K562 (cell line): Measurements from ENCODE around the gene TRIM27. TPM values are rescaled to one million over a fixed set of nuclear protein-coding genes. Genes with fewer than 3 reads are reported as not detected.
A peak's percentile ranks its signal among the peaks of the same experiment; 100 is the strongest.

ENCODE experiments used
- NCOA1 ChIP-seq: fragments of 450-650 bp; IDR thresholded peaks from 2 replicates; pipeline ENCODE4 v1.6.1; 2016; ENCODE audit warnings: low read depth
- NFXL1 ChIP-seq: fragments of 450-650 bp; formaldehyde crosslinking; IDR thresholded peaks from 2 replicates; pipeline ENCODE4 v1.4.0; 2021; ENCODE audit warnings: mild to moderate bottlenecking
- TEAD1 ChIP-seq, 2 experiments: fragments of 450-650 bp in 1 of 2; sonication (generic) in 1 of 2; formaldehyde crosslinking; IDR thresholded peaks; 2 replicates each; pipeline versions ENCODE4 v1.4.0 to v1.8.0; 2020 to 2022; ENCODE audit warnings: mild to moderate bottlenecking in 2 of 2, missing genetic modification reagents in 1 of 2
- THRB ChIP-seq: fragments of 450-650 bp; formaldehyde crosslinking; conservative IDR thresholded peaks from 2 replicates; pipeline ENCODE4 v1.4.0; 2022; ENCODE audit warnings: mild to moderate bottlenecking, missing genetic modification characterization
- ZBTB26 ChIP-seq: fragments of 450-650 bp; formaldehyde crosslinking; IDR thresholded peaks from 2 replicates; pipeline ENCODE4 v1.4.0; 2022; ENCODE audit warnings: missing genetic modification characterization
- polyA plus RNA-seq, 8 experiments: library from polyadenylated mRNA; depleted of rRNA in 4 of 8; stranded (reverse) in 5 of 8; unstranded in 3 of 8; fragments of >200 nt; fragmentation: Nextera tagmentation in 2 of 8; fragmentation: Illumina TruSeq in 1 of 8; extraction: Ambion mirVana in 2 of 8; extraction: Trizol in 1 of 8; gene quantifications; 2 replicates each; pipeline versions ENCODE4 v1.2.1 to v1.2.3, GENCODE V29; 2011 to 2014; ENCODE audit warnings: inconsistent platforms in 1 of 8, missing spikeins in 1 of 8
- total RNA-seq, 7 experiments: library from RNA; depleted of rRNA in 6 of 7; stranded (reverse); fragments of >200 nt in 6 of 7; fragmentation: Illumina TruSeq in 2 of 7; extraction: Trizol in 2 of 7; gene quantifications; 2 replicates each; pipeline versions ENCODE4 v1.2.1 to v1.2.3, GENCODE V29; 2011 to 2021; ENCODE audit warnings: low replicate concordance in 1 of 7
- TF ChIP-seq, protein P1 (sequence below): sonication (generic); formaldehyde crosslinking; IDR thresholded peaks from 2 replicates; pipeline ENCODE4 v1.4.0; 2020; ENCODE audit warnings: mild to moderate bottlenecking, missing genetic modification reagents
- TF ChIP-seq, protein P2 (sequence below): sonication (generic); formaldehyde crosslinking; IDR thresholded peaks from 2 replicates; pipeline ENCODE4 v1.8.0; 2022; ENCODE audit warnings: mild to moderate bottlenecking, missing genetic modification reagents
- TF ChIP-seq, protein P3 (sequence below), 2 experiments: fragments of 450-650 bp in 1 of 2; sonication (generic) in 1 of 2; formaldehyde crosslinking in 1 of 2; IDR thresholded peaks; 2 replicates each; pipeline versions ENCODE4 v1.7.1 to v1.9.0; 2016 to 2022; ENCODE audit warnings: inconsistent platforms in 1 of 2, mild to moderate bottlenecking in 1 of 2, missing genetic modification reagents in 1 of 2

TRIM27 gene
- total and polyA plus RNA-seq, 9 of the 15 experiments (the other 6 are each of a cell fraction or from before 2014, with no cell fraction given) = 37.7 to 235 (median 122) TPM

DNA sequence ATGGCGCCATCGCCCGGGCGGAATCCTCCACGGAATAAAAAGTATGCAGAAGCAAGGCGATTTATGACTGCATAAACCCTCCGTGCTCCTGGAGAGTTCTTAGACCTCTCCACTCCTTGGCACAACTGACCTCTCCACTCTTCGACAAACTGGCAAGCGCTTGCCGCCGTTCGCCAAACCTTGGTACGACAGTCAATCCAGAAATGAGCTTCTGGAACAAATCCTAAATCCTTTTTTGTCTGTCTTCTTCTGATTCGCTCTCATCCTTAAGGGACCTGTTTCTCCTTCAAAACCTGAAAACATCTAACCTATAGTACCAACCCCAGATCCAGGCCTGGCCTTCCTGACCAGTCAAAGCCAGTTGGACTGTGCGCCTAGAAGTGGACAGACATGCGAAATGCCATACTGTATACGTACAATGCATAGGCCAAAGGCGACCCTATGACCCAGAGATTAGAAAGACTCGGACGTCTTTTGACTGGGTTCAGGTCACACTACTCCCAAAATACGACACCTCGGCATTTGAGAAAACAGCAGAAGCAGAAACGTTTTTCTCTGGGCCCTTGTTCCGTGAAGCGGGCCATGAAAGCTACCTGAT is 59.4 kb downstream of the TRIM27 start (continued):
- TF ChIP-seq, protein P1, sequence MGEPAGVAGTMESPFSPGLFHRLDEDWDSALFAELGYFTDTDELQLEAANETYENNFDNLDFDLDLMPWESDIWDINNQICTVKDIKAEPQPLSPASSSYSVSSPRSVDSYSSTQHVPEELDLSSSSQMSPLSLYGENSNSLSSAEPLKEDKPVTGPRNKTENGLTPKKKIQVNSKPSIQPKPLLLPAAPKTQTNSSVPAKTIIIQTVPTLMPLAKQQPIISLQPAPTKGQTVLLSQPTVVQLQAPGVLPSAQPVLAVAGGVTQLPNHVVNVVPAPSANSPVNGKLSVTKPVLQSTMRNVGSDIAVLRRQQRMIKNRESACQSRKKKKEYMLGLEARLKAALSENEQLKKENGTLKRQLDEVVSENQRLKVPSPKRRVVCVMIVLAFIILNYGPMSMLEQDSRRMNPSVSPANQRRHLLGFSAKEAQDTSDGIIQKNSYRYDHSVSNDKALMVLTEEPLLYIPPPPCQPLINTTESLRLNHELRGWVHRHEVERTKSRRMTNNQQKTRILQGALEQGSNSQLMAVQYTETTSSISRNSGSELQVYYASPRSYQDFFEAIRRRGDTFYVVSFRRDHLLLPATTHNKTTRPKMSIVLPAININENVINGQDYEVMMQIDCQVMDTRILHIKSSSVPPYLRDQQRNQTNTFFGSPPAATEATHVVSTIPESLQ (CRISPR knock-in tag) = 0 out of 2 replicates have a peak, but pooled peaks have one; percentile 42
- TF ChIP-seq ZBTB26 (CRISPR knock-in tag) (0 out of 2 replicates have a peak, but pooled peaks have one; percentile 55), NFXL1 (CRISPR knock-in tag) (no peak), TEAD1 (CRISPR knock-in tag; IDR thresholded peaks at IDR 0.05) (peak; percentile 29 to 70; a peak in 1 of 4 replicates), NCOA1 (0 out of 2 replicates have a peak, but pooled peaks have one; percentile 12), THRB (CRISPR knock-in tag) (0 out of 2 replicates have a peak, but pooled peaks have one; percentile 19)
- TF ChIP-seq, protein P2, sequence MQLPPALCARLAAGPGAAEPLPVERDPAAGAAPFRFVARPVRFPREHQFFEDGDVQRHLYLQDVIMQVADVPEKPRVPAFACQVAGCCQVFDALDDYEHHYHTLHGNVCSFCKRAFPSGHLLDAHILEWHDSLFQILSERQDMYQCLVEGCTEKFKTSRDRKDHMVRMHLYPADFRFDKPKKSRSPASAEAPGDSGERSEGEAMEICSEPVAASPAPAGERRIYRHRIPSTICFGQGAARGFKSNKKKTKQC = 0 out of 2 replicates have a peak, but pooled peaks have one; percentile 11
- TF ChIP-seq, protein P3, sequence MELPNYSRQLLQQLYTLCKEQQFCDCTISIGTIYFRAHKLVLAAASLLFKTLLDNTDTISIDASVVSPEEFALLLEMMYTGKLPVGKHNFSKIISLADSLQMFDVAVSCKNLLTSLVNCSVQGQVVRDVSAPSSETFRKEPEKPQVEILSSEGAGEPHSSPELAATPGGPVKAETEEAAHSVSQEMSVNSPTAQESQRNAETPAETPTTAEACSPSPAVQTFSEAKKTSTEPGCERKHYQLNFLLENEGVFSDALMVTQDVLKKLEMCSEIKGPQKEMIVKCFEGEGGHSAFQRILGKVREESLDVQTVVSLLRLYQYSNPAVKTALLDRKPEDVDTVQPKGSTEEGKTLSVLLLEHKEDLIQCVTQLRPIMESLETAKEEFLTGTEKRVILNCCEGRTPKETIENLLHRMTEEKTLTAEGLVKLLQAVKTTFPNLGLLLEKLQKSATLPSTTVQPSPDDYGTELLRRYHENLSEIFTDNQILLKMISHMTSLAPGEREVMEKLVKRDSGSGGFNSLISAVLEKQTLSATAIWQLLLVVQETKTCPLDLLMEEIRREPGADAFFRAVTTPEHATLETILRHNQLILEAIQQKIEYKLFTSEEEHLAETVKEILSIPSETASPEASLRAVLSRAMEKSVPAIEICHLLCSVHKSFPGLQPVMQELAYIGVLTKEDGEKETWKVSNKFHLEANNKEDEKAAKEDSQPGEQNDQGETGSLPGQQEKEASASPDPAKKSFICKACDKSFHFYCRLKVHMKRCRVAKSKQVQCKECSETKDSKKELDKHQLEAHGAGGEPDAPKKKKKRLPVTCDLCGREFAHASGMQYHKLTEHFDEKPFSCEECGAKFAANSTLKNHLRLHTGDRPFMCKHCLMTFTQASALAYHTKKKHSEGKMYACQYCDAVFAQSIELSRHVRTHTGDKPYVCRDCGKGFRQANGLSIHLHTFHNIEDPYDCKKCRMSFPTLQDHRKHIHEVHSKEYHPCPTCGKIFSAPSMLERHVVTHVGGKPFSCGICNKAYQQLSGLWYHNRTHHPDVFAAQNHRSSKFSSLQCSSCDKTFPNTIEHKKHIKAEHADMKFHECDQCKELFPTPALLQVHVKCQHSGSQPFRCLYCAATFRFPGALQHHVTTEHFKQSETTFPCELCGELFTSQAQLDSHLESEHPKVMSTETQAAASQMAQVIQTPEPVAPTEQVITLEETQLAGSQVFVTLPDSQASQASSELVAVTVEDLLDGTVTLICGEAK (IDR thresholded peaks at IDR 0.05) = peak; percentile 12
- TF ChIP-seq, protein P3 (CRISPR knock-in tag; IDR thresholded peaks at IDR 0.05) = no peak
